Mucosa of stomach (tissue), 1 donor: Measurements from ENCODE around the gene KCNH5.

Source experiments
- H3K27me3 ChIP-seq: one replicate; pipeline ENCODE4 v1.7.0; 2013; ENCODE audit warnings: mild to moderate bottlenecking, low read length; ENCODE audit not compliant: control insufficient read depth, insufficient read depth
- H3K36me3 ChIP-seq: one replicate; pipeline ENCODE4 v1.7.0; 2013; ENCODE audit warnings: low read length; ENCODE audit not compliant: control insufficient read depth, insufficient read depth
- H3K4me1 ChIP-seq: one replicate; pipeline ENCODE4 v1.7.0; 2013; ENCODE audit warnings: mild to moderate bottlenecking, low read length; ENCODE audit not compliant: control insufficient read depth, insufficient read depth
- H3K4me3 ChIP-seq: one replicate; pipeline ENCODE4 v1.7.0; 2013; ENCODE audit warnings: low read length
- H3K9ac ChIP-seq: one replicate; pipeline ENCODE4 v1.7.0; 2013; ENCODE audit warnings: mild to moderate bottlenecking, low read length, moderate library complexity
- H3K9me3 ChIP-seq: one replicate; pipeline ENCODE4 v1.7.0; 2013; ENCODE audit warnings: mild to moderate bottlenecking, low read length, moderate library complexity; ENCODE audit not compliant: control insufficient read depth
- donor health status: Pancreatic carcinoma.

Gene KCNH5

GRCh38 chr14:62658631-62659030 is 386.6 kb downstream of the KCNH5 start:
- H3K36me3 ChIP-seq = no peaks in the 10 kb centered on the region
- no peak overlapping the region for H3K9ac ChIP-seq
- no peak overlapping the region for H3K4me3 ChIP-seq
- H3K27me3 ChIP-seq = no peaks in the 10 kb centered on the region
- H3K9me3 ChIP-seq = no peaks in the 10 kb centered on the region
- no peaks in the 10 kb centered on the region for H3K4me1 ChIP-seq

GRCh38 chr14:62657376-62657775 is 387.9 kb downstream of the KCNH5 start:
- H3K9ac ChIP-seq = no peak overlapping the region
- H3K4me3 ChIP-seq = no peak overlapping the region
- no peaks in the 10 kb centered on the region for H3K4me1 ChIP-seq
- no peaks in the 10 kb centered on the region for H3K36me3 ChIP-seq
- H3K27me3 ChIP-seq = no peaks in the 10 kb centered on the region
- H3K9me3 ChIP-seq = no peaks in the 10 kb centered on the region

GRCh38 chr14:62655166-62655565 is 390.1 kb downstream of the KCNH5 start:
- H3K9me3 ChIP-seq = no peaks in the 10 kb centered on the region
- H3K4me1 ChIP-seq = no peaks in the 10 kb centered on the region
- no peaks in the 10 kb centered on the region for H3K27me3 ChIP-seq
- no peak overlapping the region for H3K9ac ChIP-seq
- no peak overlapping the region for H3K4me3 ChIP-seq
- no peaks in the 10 kb centered on the region for H3K36me3 ChIP-seq

- H3K9me3 ChIP-seq = no peaks in the 10 kb centered on the region
- H3K36me3 ChIP-seq = no peaks in the 10 kb centered on the region
- no peak overlapping the region for H3K4me3 ChIP-seq
- H3K4me1 ChIP-seq = no peaks in the 10 kb centered on the region
- no peak overlapping the region for H3K9ac ChIP-seq
- H3K27me3 ChIP-seq = no peaks in the 10 kb centered on the region
Measured at GRCh38 chr14:62654641-62655040, 390.6 kb downstream of the KCNH5 start.
